Calu3 (cell line): ENCODE data around the gene APBA2. TPM values are rescaled to one million over a fixed set of nuclear protein-coding genes. Genes with fewer than 3 reads are reported as not detected.

Experiments used
- BruUV-seq: library from RNA; stranded (reverse); fragments of 400-500 nt; replicated peaks from 2 replicates; lab custom pipeline; 2021; lab: Mats Ljungman, UMichigan
- CTCF ChIA-PET: fragments of 300-600 bp; sonication (Branson Sonifier 250); formaldehyde crosslinking; loops from one replicate; lab custom pipeline; 2022; ENCODE audit warnings: antibody characterized with exemption; lab: Charles Lee
- DNase-seq: peaks from one replicate; pipeline ENCODE4 v3.0.0; 2022
- H3K27ac Mint-ChIP-seq: one replicate; pipeline ENCODE4 v1.8.0; 2022; ENCODE audit warnings: mixed read lengths; ENCODE audit not compliant: unreplicated experiment
- H3K27me3 Mint-ChIP-seq: one replicate; pipeline ENCODE4 v1.8.0; 2022; ENCODE audit warnings: mixed read lengths; ENCODE audit not compliant: unreplicated experiment
- H3K36me3 Mint-ChIP-seq: one replicate; pipeline ENCODE4 v1.8.0; 2022; ENCODE audit warnings: mild to moderate bottlenecking, moderate library complexity, mixed read lengths; ENCODE audit not compliant: insufficient read depth, unreplicated experiment
- H3K4me1 Mint-ChIP-seq: one replicate; pipeline ENCODE4 v1.8.0; 2022; ENCODE audit warnings: mild to moderate bottlenecking, low read depth, mixed read lengths; ENCODE audit not compliant: unreplicated experiment
- H3K4me3 Mint-ChIP-seq: one replicate; pipeline ENCODE4 v1.8.0; 2022; ENCODE audit warnings: mild to moderate bottlenecking, low read depth, moderate library complexity, mixed read lengths; ENCODE audit not compliant: unreplicated experiment
- H3K9me3 Mint-ChIP-seq: one replicate; pipeline ENCODE4 v1.8.0; 2022; ENCODE audit warnings: low read depth, mixed read lengths; ENCODE audit not compliant: unreplicated experiment
- CTCF ChIP-seq: fragments of 200-600 bp; IDR thresholded peaks from one replicate; pipeline ENCODE4 v1.8.0; 2022; ENCODE audit warnings: antibody characterized with exemption; ENCODE audit not compliant: unreplicated experiment
- intact Hi-C: fragments of 100-400 bp; cut with micrococcal nuclease; formaldehyde crosslinking; loops from one replicate; pipeline ENCODE4 v1.10.0; 2022; ENCODE audit not compliant: unreplicated experiment
- total RNA-seq: library from RNA; stranded (reverse); gene quantifications from 2 replicates; pipeline ENCODE4 v1.2.3, GENCODE V29; 2022

Gene APBA2
- total RNA-seq, 1 experiment from 2014 or later: not detected

GRCh38 chr15:29029651-29030195 lies 143.9 kb downstream of the APBA2 start:
- H3K27me3 Mint-ChIP-seq: no peaks in the 10 kb centered on the region
- no peak for DNase-seq
- no TSS peak for BruUV-seq
- H3K4me1 Mint-ChIP-seq: no peaks in the 10 kb centered on the region
- no peaks in the 10 kb centered on the region for H3K9me3 Mint-ChIP-seq
- no peak for TF ChIP-seq CTCF
- intact Hi-C loops: no loop called here
- no peak overlapping the region for H3K4me3 Mint-ChIP-seq
- H3K36me3 Mint-ChIP-seq: no peaks in the 10 kb centered on the region
- CTCF ChIA-PET: no interaction called here
- H3K27ac Mint-ChIP-seq: no peak overlapping the region

GRCh38 chr15:29031502-29032228 lies 145.9 kb downstream of the APBA2 start:
- H3K9me3 Mint-ChIP-seq: no peaks in the 10 kb centered on the region
- intact Hi-C loops: no loop called here
- BruUV-seq: no TSS peak
- no peaks in the 10 kb centered on the region for H3K4me1 Mint-ChIP-seq
- DNase-seq: no peak
- no peaks in the 10 kb centered on the region for H3K27me3 Mint-ChIP-seq
- H3K4me3 Mint-ChIP-seq: no peak overlapping the region
- TF ChIP-seq CTCF: no peak
- no peaks in the 10 kb centered on the region for H3K36me3 Mint-ChIP-seq
- H3K27ac Mint-ChIP-seq: no peak overlapping the region
- CTCF ChIA-PET: no interaction called here

GRCh38 chr15:29032229-29032625 lies 146.5 kb downstream of the APBA2 start:
- Mint-ChIP-seq H3K27ac (no peak overlapping the region), H3K36me3 (no peaks in the 10 kb centered on the region), H3K4me3 (no peak overlapping the region), H3K9me3 (no peaks in the 10 kb centered on the region), H3K4me1 (no peaks in the 10 kb centered on the region), H3K27me3 (no peaks in the 10 kb centered on the region)
- BruUV-seq: no TSS peak
- TF ChIP-seq CTCF: no peak
- intact Hi-C loops: no loop called here
- CTCF ChIA-PET: interaction anchor here (0.6 kb wide), 1 partner anchor 44 kb away, joined by 3 read pairs; no protein-coding TSS in a partner anchor
- DNase-seq: no peak

GRCh38 chr15:29032751-29033150 lies 147.0 kb downstream of the APBA2 start:
- intact Hi-C loops: no loop called here
- Mint-ChIP-seq H3K9me3 (no peaks in the 10 kb centered on the region), H3K27me3 (no peaks in the 10 kb centered on the region), H3K36me3 (no peaks in the 10 kb centered on the region), H3K27ac (no peak overlapping the region), H3K4me3 (no peak overlapping the region), H3K4me1 (no peaks in the 10 kb centered on the region)
- CTCF ChIA-PET: interaction anchor here (0.6 kb wide), 1 partner anchor 44 kb away, joined by 3 read pairs; no protein-coding TSS in a partner anchor
- DNase-seq: no peak
- no TSS peak for BruUV-seq
- TF ChIP-seq CTCF: no peak
